ENCODE measurements around the gene CCDC83.
"Not testable (repeated sequence)": the region's sequence is repeated elsewhere in the genome, so short reads cannot be mapped to it uniquely, and the experiment has no call there.

Gene CCDC83

DNA sequence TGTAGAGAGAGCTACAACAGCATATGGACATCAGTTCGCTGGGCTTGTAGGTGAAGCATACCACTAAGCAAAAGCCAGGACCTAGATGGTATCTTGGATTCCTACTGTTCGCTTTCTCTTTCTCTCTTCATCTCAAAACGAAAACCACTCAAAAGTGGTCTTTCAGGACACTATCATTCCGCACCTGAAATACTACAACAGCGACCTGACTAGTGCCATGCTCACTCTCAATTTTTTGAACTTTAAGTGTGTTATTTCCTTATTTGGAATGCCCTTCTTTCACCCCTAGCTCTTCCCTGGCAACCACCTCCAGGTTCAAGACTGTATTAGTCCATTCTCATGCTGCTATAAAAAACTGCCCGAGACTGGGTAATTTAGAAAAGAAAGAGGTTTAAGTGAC, 59.2 kb downstream of the CCDC83 start:
- Mint-ChIP-seq H3K36me3 (ENCODE audit: low read depth) (no peaks in the 10 kb centered on the region), H3K9me3 (peaks cover 17% of the 10 kb centered on the region)
- TF ChIP-seq, protein P1, sequence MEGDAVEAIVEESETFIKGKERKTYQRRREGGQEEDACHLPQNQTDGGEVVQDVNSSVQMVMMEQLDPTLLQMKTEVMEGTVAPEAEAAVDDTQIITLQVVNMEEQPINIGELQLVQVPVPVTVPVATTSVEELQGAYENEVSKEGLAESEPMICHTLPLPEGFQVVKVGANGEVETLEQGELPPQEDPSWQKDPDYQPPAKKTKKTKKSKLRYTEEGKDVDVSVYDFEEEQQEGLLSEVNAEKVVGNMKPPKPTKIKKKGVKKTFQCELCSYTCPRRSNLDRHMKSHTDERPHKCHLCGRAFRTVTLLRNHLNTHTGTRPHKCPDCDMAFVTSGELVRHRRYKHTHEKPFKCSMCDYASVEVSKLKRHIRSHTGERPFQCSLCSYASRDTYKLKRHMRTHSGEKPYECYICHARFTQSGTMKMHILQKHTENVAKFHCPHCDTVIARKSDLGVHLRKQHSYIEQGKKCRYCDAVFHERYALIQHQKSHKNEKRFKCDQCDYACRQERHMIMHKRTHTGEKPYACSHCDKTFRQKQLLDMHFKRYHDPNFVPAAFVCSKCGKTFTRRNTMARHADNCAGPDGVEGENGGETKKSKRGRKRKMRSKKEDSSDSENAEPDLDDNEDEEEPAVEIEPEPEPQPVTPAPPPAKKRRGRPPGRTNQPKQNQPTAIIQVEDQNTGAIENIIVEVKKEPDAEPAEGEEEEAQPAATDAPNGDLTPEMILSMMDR (IDR thresholded peaks at IDR 0.05): no peak

DNA sequence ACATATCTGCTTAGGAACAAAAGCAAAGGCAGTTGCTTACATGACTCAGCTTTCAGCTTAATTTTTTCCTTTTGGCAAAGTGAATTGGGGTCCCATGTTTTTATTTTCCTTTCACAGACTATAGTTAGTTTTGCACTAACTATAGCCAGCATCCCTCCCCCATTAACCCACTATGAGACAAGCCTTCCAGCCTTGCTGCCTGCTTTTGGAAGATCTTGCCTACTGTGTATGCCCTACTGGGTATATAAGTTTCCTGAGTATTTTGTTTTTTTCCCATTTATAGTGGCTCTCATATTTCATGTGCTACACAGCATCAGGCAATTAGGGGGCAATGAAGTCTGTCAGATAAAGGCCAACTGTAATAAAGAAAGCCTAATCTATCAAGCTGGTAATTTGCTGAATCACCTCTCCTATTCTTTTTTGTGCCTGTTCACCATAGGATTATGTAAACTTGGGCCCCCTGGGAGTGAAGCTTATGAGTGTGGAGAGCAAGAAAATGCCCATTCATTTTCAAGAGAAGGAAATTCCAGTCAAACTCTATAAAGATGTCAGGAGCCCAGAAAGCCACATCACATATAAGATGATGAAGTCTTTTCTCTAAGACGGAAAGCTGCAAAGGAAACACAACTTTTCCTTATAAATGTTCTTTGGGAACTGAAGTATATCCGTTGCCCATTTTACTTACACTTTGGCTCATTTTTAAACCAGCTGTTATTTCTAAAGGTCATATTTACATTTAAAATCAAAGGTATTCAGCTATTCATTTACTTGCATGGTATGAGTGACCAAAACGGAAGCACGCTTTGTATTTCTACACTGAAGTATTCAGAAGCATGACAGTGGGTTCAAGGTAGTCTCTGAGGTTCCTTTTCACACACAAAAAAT, 64.0 kb downstream of the CCDC83 start:
- TF ChIP-seq, protein P1 (IDR thresholded peaks at IDR 0.05): no peak
- Mint-ChIP-seq H3K36me3 (ENCODE audit: low read depth) (no peaks in the 10 kb centered on the region), H3K27me3 (ENCODE audit: low read depth, poor library complexity) (no peaks in the 10 kb centered on the region), H3K4me1 (peaks cover 8% of the 10 kb centered on the region), H3K27ac (no peak overlapping the region), H3K4me3 (no peak overlapping the region), H3K9me3 (peaks cover 29% of the 10 kb centered on the region)
- no peak for DNase-seq

More for the DNA sequence above, 59.2 kb downstream of the CCDC83 start:
- Mint-ChIP-seq H3K27ac (no peak overlapping the region), H3K4me3 (no peak overlapping the region), H3K4me1 (peaks cover 8% of the 10 kb centered on the region), H3K27me3 (ENCODE audit: low read depth, poor library complexity) (peaks cover 4% of the 10 kb centered on the region)
- DNase-seq: no peak

DNA sequence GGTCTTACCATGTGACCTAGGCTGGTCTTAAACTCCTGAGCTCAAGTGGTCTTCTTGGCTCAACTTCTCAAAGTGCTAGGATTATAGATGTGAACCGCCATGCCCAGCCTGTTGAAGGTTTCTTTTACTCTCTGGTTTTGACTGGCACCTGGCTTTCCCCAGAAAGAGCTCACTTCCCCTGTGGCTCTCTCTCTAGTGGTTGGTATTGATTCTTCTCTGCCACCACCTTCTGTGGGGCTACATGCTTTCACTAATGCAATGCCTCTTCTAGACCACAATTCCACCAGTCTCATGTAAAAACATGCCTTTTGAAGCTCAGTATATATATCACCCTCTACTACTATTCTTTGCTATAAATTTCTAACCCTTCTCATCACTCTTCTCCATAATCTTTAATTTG, 67.2 kb downstream of the CCDC83 start:
- no peak overlapping the region for H3K4me3 Mint-ChIP-seq
- H3K4me1 Mint-ChIP-seq: peaks cover 4% of the 10 kb centered on the region
- H3K36me3 Mint-ChIP-seq (ENCODE audit: low read depth): no peaks in the 10 kb centered on the region
- TF ChIP-seq, protein P1 (IDR thresholded peaks at IDR 0.05): no peak
- no peak for DNase-seq
- peaks cover 3% of the 10 kb centered on the region for H3K27me3 Mint-ChIP-seq (ENCODE audit: low read depth, poor library complexity)
- no peak overlapping the region for H3K27ac Mint-ChIP-seq
- peaks cover 31% of the 10 kb centered on the region for H3K9me3 Mint-ChIP-seq

DNA sequence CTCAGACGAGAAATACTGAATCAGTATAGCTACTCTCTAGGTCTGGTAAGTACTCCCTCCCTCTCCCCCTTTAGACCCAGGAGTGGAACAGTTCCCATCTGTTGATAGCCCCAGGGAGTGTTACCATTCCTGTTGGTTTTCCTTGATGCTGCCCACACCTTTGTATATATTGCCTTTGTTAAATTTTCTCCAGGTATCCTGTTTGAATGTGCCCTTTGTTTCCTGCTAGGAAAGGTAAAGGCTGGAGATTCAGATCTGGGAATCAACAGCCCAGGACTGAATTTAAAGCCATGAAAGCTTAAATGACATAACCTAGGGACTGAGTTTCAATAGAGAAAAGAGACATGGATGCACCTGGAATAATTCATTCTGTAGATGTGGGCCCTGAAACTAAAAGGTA, 68.3 kb downstream of the CCDC83 start:
- DNase-seq: no peak
- TF ChIP-seq, protein P1 (IDR thresholded peaks at IDR 0.05): no peak

DNA sequence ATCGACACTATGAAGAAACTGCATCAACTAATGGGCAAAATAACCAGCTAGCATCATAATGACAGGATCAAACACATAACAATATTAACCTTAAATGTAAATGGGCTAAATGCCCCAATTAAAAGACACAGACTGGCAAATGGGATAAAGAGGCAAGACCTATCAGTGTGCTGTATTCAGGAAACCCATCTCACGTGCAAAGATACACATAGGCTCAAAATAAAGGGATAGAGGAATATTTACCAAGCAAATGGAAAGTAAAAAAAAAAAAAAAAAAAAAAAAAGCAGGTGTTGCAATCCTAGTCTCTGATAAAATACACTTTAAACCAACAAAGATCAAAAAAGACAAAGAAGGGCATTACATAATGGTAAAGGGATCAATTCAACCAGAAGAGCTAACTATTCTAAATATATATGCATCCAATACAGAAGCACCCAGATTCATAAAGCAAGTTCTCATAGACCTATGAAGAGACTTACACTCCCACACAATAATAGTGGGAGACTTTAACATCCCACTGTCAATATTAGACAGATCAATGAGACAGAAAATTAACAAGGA, 71.6 kb downstream of the CCDC83 start:
- not testable (repeated sequence) for H3K27me3 Mint-ChIP-seq (ENCODE audit: low read depth, poor library complexity); H3K27ac Mint-ChIP-seq; DNase-seq; H3K4me3 Mint-ChIP-seq; H3K4me1 Mint-ChIP-seq
- H3K9me3 Mint-ChIP-seq: peaks cover 64% of the 10 kb centered on the region
- H3K36me3 Mint-ChIP-seq (ENCODE audit: low read depth): peaks cover 14% of the 10 kb centered on the region

More for the DNA sequence above, 68.3 kb downstream of the CCDC83 start:
- Mint-ChIP-seq H3K36me3 (ENCODE audit: low read depth) (peaks cover 2% of the 10 kb centered on the region), H3K4me3 (no peak overlapping the region), H3K27ac (no peak overlapping the region), H3K27me3 (ENCODE audit: low read depth, poor library complexity) (peaks cover 9% of the 10 kb centered on the region), H3K4me1 (peaks cover 4% of the 10 kb centered on the region), H3K9me3 (peaks cover 42% of the 10 kb centered on the region)

DNA sequence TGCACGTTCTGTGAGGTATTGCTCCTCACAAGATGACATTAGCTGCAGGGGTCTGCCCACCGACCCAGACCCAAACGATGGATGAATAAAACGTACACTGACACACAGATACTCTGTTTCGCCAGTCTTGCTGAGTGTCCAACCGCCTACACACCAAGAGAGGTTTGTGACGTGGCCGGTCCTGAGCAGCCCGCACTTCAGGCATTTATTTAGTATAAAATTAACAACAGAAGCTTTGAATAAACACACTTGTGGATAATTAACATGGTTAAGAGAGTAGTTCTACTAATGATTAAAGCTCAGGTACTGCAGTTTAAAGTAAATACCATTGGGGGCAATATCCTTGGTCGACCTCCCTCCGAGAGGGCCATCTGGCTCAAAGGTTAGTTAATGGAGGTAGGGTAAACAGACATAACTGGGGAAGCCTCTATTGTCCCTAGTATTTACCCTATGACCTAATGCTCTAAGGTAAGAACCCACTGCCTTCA, 75.7 kb downstream of the CCDC83 start:
- H3K4me1 Mint-ChIP-seq: no peaks in the 10 kb centered on the region
- H3K9me3 Mint-ChIP-seq: peaks cover 73% of the 10 kb centered on the region
- H3K4me3 Mint-ChIP-seq: no peak overlapping the region
- H3K27ac Mint-ChIP-seq: no peak overlapping the region
- TF ChIP-seq, protein P1 (IDR thresholded peaks at IDR 0.05): no peak
- no peak for DNase-seq
- peaks cover 7% of the 10 kb centered on the region for H3K27me3 Mint-ChIP-seq (ENCODE audit: low read depth, poor library complexity)
- peaks cover 20% of the 10 kb centered on the region for H3K36me3 Mint-ChIP-seq (ENCODE audit: low read depth)

Data from nephron progenitor cell (in vitro differentiated cells).